Adipose tissue (tissue), 3 donors: Measurements from ENCODE around the gene SBNO2. TPM values are rescaled to one million over a fixed set of nuclear protein-coding genes. Genes with fewer than 3 reads are reported as not detected.

Source experiments
- H3K27ac ChIP-seq: one replicate; pipeline ENCODE4 v1.5.1; 2013; ENCODE audit warnings: low read depth, low read length
- WGBS, 3 donors: extraction: QIAGEN DNeasy Blood & Tissue Kit; methylation state at CpG; one replicate each; pipeline ENCODE4 v1.1.7; 2013; 5-methylcytosine and 5-hydroxymethylcytosine counted together
- polyA plus RNA-seq, 3 donors: library from polyadenylated mRNA; stranded (reverse); fragments of 200-250 nt; gene quantifications; one replicate each; pipeline ENCODE4 v1.2.3, GENCODE V29; 2013
- donor health status: healthy with polysubstance abuse.
- donor health status: Bipolar disorder and iron deficiency.
- donor health status: healthy.

Gene SBNO2
- polyA plus RNA-seq, 3 donors, result 22.0 to 155 (median 53.1) TPM

DNA sequence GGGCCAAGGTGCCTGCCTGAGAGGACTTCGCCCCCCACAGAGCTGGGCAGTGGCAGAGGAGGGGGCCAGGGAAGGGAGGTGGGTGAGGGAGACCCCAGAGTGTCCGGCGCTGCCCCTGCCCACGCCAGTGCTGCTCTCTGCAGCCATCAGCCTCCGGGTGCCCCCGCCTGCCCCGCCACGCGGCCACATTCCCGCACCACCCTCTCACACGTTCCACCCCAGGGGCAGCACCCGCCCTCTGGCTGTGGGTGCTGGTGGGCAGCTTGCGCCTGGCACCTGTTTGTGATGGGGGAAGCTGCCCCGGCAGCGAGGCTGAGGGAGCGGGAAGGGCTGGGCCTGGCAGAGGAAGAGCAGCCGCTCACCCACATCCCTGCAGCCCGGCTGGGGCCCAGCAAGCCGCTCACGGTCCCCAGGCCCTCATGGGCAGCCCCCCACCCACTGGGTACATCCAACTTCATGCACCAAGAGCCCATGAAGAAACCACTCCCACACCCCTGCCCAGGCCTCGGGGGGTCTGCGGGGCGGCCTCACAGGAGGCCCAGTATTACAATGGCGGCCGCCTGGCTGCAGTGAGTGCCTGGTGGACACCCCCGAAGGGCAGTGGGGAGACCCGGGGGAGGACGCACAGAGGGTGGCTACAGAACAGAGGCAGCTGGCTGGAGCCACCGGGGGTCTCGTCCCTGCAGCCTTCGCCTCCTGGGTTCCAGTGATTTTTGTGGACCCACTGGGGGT is 14.0 kb downstream of the SBNO2 start:
- WGBS, 3 donors, result 84 to 93% (median 90%) methylated on average over 24 to 31 of the region's 31 CpGs
- H3K27ac ChIP-seq, result no peak overlapping the region

- H3K27ac ChIP-seq, result no peak overlapping the region
- WGBS, 3 donors, result 90 to 96% (median 94%) methylated on average over 30 to 32 of the region's 32 CpGs
These were observed 15.1 kb downstream of the SBNO2 start for GRCh38 chr19:1158885-1159448.

DNA sequence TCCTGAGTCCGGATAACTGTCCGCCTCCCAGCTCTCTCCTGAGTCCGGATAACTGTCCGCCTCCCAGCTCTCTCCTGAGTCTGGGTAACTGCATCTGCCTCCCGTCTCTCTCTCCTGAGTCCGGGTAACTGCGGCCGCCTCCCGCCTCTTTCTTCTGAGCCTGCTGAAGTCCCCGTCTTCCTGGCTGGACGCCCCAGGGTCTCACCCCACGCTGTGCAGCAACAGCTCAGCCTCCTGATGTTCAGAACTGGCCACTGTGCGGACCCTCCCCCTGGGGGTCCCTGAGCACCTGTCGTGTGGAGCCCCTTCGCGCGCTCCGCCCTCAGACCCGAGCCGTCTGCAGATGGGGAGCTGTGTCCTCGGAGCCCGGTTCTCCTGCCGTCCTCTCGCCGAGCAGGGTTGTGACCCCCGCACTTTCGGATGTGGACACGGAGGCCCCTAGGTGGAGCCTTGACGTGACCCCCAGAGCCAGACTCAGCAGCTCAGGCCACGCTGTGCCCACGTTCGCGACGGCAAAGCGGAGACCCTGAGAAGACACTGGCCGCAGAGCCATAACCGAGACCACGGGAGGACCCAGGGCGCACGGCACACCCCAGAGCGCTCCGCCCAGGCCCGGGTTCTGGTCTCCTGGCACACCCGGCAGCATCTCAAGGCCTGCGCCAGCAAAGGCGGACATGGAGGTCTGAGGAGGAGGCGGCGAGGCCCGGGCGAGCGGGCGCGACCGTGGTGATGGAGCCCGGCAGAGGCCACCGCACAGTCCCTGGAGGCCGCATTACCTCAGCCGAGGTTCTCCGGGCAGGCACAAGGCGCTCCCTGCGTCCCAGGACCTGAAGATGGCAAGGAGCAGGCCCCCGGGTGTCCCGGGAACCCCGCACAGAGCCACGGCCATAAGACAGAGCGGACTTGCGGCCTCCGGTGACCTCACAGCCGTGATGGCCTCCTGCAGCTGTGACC is 15.9 kb downstream of the SBNO2 start:
- 93 to 95% (median 94%) methylated on average over 69 of the region's 69 CpGs for WGBS, 3 donors

DNA sequence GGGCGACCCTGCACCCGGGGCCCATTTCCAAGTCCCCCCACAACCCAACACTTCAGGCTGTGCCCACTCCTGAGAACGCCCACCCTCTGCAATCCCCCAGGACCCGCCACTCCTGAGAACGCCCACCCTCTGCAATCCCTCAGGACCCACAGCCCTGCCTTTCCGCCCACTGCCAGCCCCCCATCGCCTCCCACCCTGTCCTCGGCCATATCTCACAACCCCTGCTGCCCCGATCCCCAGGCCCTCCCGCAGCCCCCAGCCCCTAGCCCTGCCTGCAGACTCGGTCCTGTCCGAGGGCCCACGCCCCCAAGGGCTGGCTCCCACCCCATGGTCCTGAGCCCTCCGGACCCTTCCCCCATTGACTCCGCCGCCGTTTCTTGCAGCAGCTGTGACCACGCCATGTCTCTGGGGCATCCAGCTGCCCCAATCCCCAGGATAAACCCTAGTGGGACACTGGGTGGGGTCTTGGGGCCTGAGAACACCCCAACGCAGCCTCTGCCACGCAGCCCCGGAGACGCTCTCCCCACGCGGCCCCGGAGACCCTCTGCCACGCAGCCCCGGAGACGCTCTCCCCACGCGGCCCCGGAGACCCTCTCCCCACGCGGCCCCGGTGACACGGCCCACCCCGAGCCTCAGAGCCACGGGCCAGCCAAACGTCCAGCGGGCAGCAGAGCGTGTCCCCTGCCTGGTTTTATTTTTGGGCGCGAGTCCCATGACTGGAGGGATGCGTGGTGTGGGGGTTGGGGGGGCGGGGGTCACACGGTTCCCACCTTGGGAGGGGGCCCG is 17.0 kb downstream of the SBNO2 start:
- H3K27ac ChIP-seq, result no peak overlapping the region
- WGBS, 3 donors, result 93 to 95% (median 94%) methylated on average over 45 to 46 of the region's 46 CpGs

More for the DNA sequence above, 15.9 kb downstream of the SBNO2 start:
- no peak overlapping the region for H3K27ac ChIP-seq

DNA sequence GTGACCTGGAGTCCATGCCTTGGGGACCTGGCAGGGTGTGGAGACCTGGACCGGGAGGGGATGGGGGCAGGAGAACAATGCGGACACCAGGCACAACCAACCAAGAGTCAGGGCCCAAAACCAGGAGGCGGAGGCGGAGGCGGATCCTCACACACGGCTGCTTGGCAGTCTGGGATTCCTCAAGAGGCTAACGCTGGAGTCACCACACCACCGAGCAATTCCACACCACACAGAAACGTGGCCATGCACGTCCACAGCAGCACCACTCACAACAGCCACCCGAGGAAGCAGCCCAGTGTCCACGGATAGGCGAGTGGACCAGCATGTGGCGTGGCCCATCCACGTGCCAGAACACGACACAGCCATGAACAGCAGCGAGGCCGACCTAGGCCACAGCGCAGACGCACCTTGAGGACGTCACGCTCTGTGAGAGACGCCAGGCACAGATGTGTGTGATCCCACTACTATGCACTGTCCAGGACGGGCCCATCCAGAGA is 17.7 kb downstream of the SBNO2 start:
- 75 to 88% (median 87%) methylated on average over 24 of the region's 24 CpGs for WGBS, 3 donors
- peak overlapping the region; percentile 97 for H3K27ac ChIP-seq

GRCh38 chr19:1155352-1156304 is 18.4 kb downstream of the SBNO2 start:
- peak overlapping the region; percentile 97 for H3K27ac ChIP-seq
- 55 to 82% (median 62%) methylated on average over 27 to 29 of the region's 29 CpGs for WGBS, 3 donors

DNA sequence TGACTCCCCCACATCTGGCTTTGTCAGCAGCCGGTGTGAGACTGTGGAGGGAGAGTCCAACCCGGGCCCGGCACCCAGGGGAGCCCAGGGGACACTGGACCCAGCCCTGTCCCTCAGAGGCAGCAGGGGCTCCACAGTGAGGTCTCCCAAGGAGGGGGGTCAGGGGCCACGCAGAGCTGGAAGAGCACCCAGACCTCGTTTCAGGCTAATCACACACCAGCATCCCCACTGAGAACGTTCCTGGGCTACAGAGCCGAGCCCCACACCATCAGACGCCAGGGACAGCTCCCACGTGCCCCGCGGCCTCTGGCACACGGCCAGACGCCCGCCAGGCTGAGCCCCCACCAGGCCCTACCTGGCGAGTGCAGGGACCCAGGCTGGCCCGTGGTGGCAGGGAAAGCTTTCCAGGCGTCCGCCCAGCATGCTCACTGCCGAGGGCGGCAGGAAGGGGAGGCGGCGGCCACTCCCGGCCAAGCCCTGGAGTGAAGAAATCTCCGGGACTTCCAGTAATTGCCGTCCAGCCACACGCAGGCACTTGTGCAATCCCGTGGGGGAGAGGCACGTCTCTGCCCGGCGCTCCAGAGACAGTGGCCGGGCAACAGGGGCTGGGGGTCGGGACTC is 19.2 kb downstream of the SBNO2 start:
- WGBS, 3 donors, result 6 to 45% (median 16%) methylated on average over 30 to 32 of the region's 32 CpGs
- H3K27ac ChIP-seq, result peak overlapping the region; percentile 97

- 81 to 92% (median 88%) methylated on average over 42 to 58 of the region's 58 CpGs for WGBS, 3 donors
- H3K27ac ChIP-seq, result peak overlapping the region; percentile 89
These were observed 20.0 kb downstream of the SBNO2 start for GRCh38 chr19:1153891-1154730.

DNA sequence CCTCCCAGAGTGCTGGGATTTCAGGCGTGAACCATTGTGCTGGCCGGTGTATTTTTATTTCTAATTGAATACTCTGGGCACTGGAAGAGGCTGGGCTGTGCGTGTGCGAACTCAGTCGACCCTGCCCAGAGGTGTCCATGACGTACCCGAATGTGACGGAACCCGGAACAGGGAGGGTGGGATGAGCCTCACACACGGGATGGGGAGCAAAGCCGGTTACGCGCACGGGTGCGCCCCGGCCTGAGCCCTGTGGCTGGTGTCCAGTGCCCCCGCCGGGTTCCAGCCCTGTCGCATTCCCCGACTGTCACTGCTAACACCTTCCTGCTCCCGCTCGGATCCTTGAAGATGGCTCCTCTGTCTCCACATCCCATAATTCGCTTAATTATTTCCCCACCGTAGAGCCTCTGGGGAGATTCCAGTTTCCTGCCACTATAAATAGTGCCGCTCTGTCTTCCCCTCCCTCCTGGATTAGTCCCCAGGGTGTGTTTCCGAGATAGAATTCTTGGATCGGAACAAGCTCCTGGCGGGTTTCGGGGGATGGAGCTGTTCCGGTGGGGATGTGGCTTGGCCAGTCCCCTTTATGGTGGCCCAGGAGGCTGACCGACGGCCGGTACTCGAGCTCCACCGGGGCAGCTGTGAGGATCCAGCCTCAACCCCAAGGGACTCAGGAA is 22.0 kb downstream of the SBNO2 start:
- H3K27ac ChIP-seq, result no peak overlapping the region
- WGBS, 3 donors, result 65 to 83% (median 67%) methylated on average over 35 of the region's 35 CpGs

DNA sequence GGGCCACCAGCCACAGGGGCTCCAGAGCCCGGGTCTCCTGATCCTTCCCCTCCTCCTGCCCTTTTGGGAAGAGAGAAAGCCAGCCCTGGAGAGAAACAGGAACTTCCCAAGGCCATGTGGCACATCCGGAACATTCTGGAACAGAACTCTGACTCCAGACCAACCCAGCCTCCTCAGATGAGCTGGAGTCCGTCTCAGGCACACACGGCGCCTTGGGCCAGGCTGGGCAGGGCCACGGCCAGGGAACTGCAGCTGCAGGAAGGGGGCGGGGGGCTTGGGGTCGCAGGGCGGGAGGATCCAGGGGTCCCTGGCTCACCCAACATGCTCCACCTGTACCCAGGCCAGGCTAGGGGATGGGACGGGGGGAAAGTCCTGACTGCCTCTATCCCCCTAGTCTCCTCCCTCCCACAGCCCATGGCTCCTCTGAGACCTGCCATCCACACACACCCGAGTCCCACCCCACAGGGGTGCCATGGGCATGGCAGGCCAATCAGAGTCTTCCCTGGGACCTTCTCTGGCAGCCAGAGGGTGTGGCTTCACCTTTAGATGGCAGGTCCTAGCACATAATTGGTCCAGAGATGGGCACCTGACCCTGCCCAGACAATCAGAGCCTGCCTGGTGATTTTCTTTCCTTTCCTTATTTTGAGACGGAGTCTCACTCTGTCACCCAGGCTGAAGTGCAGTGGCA is 22.9 kb downstream of the SBNO2 start:
- no peak overlapping the region for H3K27ac ChIP-seq
- 62 to 85% (median 77%) methylated on average over 10 to 12 of the region's 12 CpGs for WGBS, 3 donors

DNA sequence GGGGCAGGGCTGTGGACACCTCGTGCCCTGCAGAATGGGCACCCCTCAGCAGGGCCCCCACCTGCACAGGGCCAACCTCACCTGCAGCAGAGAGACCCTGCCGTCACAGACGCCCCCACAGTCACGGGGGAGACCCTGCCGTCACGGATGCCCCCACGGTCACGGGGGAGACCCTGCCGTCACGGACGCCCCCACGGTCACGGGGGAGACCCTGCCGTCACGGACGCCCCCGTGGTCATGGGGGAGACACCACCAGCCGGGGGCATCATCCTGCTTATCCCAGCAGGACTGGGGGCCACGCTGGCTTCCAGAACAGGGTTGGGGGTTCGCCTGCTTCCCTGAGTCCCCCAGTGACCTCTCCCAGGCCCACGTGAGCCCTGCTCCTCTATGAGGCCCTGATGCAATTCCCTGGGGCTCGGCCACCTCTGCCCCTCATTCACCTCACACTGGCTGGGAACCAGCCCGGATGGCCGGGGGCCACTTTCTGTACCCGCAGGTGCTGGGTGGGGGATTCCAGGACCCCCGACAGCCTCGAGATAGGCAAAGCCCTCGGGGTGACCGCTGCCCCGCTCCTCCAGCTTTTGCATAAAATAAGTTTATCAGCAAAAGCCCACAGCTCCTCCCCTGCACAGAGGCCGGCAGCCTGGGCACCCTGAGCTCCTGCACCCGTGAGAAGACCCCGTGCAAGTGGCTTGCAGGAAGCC is 23.6 kb downstream of the SBNO2 start:
- WGBS, 3 donors, result 87 to 91% (median 89%) methylated on average over 27 to 33 of the region's 33 CpGs
- no peak overlapping the region for H3K27ac ChIP-seq

DNA sequence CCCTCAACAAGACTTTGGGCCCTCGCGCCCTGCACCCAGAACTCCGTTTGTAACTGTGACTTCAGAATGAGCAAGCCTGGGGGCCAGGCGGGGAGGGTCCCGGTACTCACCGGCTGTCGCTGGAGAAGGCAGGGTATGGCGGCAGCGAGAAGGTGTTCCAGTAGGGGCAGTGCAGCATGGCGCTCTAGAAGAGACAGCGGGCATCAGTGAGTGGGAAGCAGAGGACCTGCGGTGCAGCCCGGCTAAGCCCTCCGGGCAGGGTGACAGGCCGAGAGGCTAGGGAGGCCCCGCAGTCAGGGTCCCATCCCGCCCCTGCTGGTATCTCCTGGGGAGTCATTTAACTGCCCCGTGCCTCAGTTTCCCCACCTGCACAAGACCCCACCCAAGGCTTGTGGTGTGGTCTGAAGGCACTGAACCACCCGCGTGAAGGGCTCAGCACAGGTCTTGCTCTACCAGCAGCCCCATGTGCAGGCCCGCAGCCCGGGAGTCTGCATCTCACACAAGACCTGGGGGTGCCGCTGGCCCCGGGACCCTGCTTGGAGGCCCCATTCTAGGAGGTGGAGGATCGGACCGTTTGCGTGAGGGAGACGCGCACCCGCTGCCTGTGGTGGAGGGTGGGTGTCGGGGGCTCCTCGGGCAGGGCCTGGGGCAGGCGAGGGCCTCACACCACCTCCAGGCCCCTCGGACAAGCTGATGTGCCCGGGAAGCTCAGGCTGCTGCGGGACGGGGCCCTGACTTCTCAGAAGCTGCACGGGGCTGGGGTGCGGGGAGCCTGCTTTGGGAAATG is 24.6 kb downstream of the SBNO2 start:
- WGBS, 3 donors, result 94 to 96% (median 95%) methylated on average over 36 to 39 of the region's 39 CpGs
- no peak overlapping the region for H3K27ac ChIP-seq

DNA sequence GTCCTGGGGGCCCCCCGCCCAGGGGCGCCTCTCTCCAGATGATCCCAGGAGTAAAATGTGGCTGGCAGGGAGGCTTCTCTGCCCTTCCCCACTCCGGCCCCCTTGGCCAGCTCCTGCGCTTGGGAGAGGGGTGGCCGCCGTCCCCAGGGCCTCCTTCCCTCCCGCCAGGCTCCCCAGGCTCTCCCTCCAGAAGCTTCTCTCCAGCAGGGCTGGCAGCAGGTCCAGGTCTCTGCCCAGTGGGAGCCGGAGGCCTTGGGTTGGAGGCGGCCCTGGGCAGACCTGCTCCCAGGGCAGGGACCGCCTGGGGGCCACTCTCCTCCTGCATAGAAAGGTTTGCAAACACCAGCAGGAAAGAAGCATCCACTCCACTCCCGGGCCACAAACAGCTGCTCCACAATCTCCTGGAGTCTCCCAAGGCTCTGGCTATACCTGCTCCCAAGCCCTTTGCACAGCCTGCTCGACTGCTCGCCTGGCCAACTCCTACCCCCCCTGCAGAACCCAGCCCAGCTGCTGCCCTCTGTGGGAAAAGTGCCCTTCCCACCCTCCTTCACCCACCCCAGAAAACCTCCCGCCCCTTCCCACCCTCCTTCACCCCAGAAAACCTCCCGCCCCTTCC is 26.0 kb downstream of the SBNO2 start:
- 87 to 92% (median 88%) methylated on average over 10 to 15 of the region's 15 CpGs for WGBS, 3 donors
- H3K27ac ChIP-seq, result no peak overlapping the region
